Measurements from ENCODE around the gene TIMM44. TPM values are rescaled to one million over a fixed set of nuclear protein-coding genes. Genes with fewer than 3 reads are reported as not detected.

Gene TIMM44
- total and polyA plus RNA-seq, 2 of the 8 experiments (the other 6 are each of a cell fraction or from before 2014, with no cell fraction given): 131 to 150 TPM

- Histone ChIP-seq H2AFZ (ENCODE audit: low read length) (no peak within 1 kb of the TSS), H3K23ac (ENCODE audit: insufficient read length) (no peak within 1 kb of the TSS), H3K14ac (ENCODE audit: insufficient read length) (no peak within 1 kb of the TSS), H4K8ac (ENCODE audit: extremely low read depth, insufficient read depth, low read length) (peak within 1 kb of the TSS; percentile 97), H3K79me2 (ENCODE audit: control insufficient read depth in 1 of 2, insufficient read depth in 2 of 2, low read length in 2 of 2) (peaks cover 0 to 22% of the 10 kb centered on the region in 2 experiments; a peak in 2 of 4 replicates), H2BK5ac (ENCODE audit: low read depth, low read length) (peak within 1 kb of the TSS; percentile 95), H3K4me1 (replicated peaks in 1 of 4; ENCODE audit: control insufficient read depth in 3 of 4, insufficient read depth in 4 of 4, low read length in 3 of 4) (peaks cover 0 to 13% (median 7%) of the 10 kb centered on the region in 4 experiments; a peak in 5 of 7 replicates), H3K79me1 (ENCODE audit: low read depth, low read length) (peaks cover 9% of the 10 kb centered on the region), H3K36me3 (ENCODE audit: control insufficient read depth in 2 of 4, insufficient read depth in 4 of 4, low read length in 3 of 4) (no peaks in the 10 kb centered on the region; a peak in 2 of 8 replicates), H2BK12ac (ENCODE audit: low read depth, low read length) (0 out of 2 replicates have a peak within 1 kb of the TSS, but pooled peaks have one; percentile 62), H4K91ac (replicated peaks; ENCODE audit: insufficient read length, low read length) (peak within 1 kb of the TSS; percentile 90), H3K4me3 (ENCODE audit: extremely low read depth in 1 of 4, insufficient read depth in 2 of 4, low read depth in 3 of 4, low read length in 4 of 4) (peak within 1 kb of the TSS; percentile 45 to 91 (median 82)), H3K18ac (ENCODE audit: extremely low read depth, low read length) (peak within 1 kb of the TSS; percentile 86), H2BK120ac (replicated peaks; ENCODE audit: low read depth, low read length) (no peak within 1 kb of the TSS), H4K5ac (ENCODE audit: insufficient read length, low read depth, low read length) (peak within 1 kb of the TSS; percentile 97), H3K9ac (replicated peaks in 1 of 4; ENCODE audit: extremely low read depth in 1 of 4, low read depth in 3 of 4, low read length in 3 of 4) (peak within 1 kb of the TSS; percentile 49 to 64 (median 62)), H3K9me3 (ENCODE audit: insufficient read depth in 2 of 2, low read depth in 1 of 2, low read length in 1 of 2) (no peaks in the 10 kb centered on the region), H3K27me3 (replicated peaks in 1 of 4; ENCODE audit: control insufficient read depth in 3 of 4, extremely low read depth in 1 of 4, insufficient read depth in 3 of 4, low read length in 3 of 4) (no peaks in the 10 kb centered on the region), H4K20me1 (replicated peaks in 1 of 2; ENCODE audit: control insufficient read depth in 1 of 2, insufficient read depth in 2 of 2, low read length in 2 of 2) (peaks cover 3 to 10% of the 10 kb centered on the region in 2 experiments), H2AK5ac (ENCODE audit: low read depth, low read length) (peak within 1 kb of the TSS; percentile 82; the same call in 1 of the 2 replicates), H3K23me2 (ENCODE audit: low read depth, low read length) (peaks cover 13% of the 10 kb centered on the region), H3K27ac (ENCODE audit: low read depth, low read length) (peak within 1 kb of the TSS; percentile 74; the same call in 1 of the 2 replicates), H2BK15ac (ENCODE audit: low read length) (0 out of 2 replicates have a peak within 1 kb of the TSS, but pooled peaks have one; percentile 48), H2BK20ac (ENCODE audit: low read length) (no peak within 1 kb of the TSS), H3K56ac (replicated peaks; ENCODE audit: insufficient read length, low read depth, low read length) (peak within 1 kb of the TSS; percentile 92), H3K4me2 (ENCODE audit: insufficient read depth in 1 of 2, low read depth in 2 of 2, low read length in 2 of 2) (peak within 1 kb of the TSS; percentile 90 to 97), H3K4ac (replicated peaks; ENCODE audit: insufficient read length, low read depth, low read length) (peak within 1 kb of the TSS; percentile 92)
- DNase-seq (ENCODE audit: low read depth in 1 of 2, low spot score in 2 of 2) (peak; percentile 100), FAIRE-seq (peak; percentile 89)
- ChIA-PET CTCF (ENCODE audit: partially characterized antibody) (interaction anchor here (0.5 to 4.9 kb wide), 17 partner anchors 11 to 273 kb away, joined by 3 to 14 read pairs (median 4); partner anchors contain the start of genes PRR36 and TGFBR3L), POLR2A (ENCODE audit: partially characterized antibody) (interaction anchor here (0.7 to 5.0 kb wide), 13 partner anchors 9 to 46 kb away, joined by 3 to 22 read pairs (median 4); partner anchors contain the start of genes LRRC8E, SNAPC2 and TGFBR3L)
- WGBS, 2 experiments (ENCODE audit: extremely low coverage in 1 of 2, insufficient coverage in 1 of 2, insufficient read length in 1 of 2, insufficient replicate concordance in 2 of 2, low coverage in 1 of 2, low lambda C conversion rate in 2 of 2, missing lambda C conversion rate in 1 of 2): 2% methylated on average over 69 of the region's 89 CpGs; no CpG with 5 or more reads in 1 of the 2 experiments
- TF ChIP-seq TAF7 (optimal IDR thresholded peaks at IDR 0.05; ENCODE audit: borderline replicate concordance, low read depth, low read length): no peak
- TF ChIP-seq CHD2 (IDR thresholded peaks at IDR 0.05; ENCODE audit: low read length): peak; percentile 6; the same call in 1 of the 2 replicates
- TF ChIP-seq POLR2A (IDR thresholded peaks at IDR 0.05; ENCODE audit: control extremely low read depth in 1 of 2, low read depth in 2 of 2, low read length in 2 of 2): peak in 1 of 2 experiments; percentile 92; a peak in 2 of 3 replicates
- TF ChIP-seq SIX5 (IDR thresholded peaks at IDR 0.05; ENCODE audit: low read depth, low read length): no peak
- TF ChIP-seq ATF2 (IDR thresholded peaks at IDR 0.05; ENCODE audit: low read length): no peak; the same call in 1 of the 2 replicates
- peak; percentile 74 for TF ChIP-seq ASH2L (IDR thresholded peaks at IDR 0.05; ENCODE audit: low read length)
- no peak for TF ChIP-seq BRCA1 (IDR thresholded peaks at IDR 0.05; ENCODE audit: low read depth, low read length)
- no peak for TF ChIP-seq RNF2 (IDR thresholded peaks at IDR 0.05; ENCODE audit: borderline replicate concordance, low read depth, low read length, missing control alignments, poor library complexity, severe bottlenecking)
These were observed 40.0 kb downstream of the TIMM44 start, which contains the start of gene MAP2K7 for GRCh38 chr19:7903244-7904073. Gene MAP2K7, plus strand, starts transcription at chr19:7903877. Its CDS starts 68 bp downstream, at chr19:7903945.
